AG04450 (cell line): Measurements from ENCODE around the gene TMEM132A. TPM values are rescaled to one million over a fixed set of nuclear protein-coding genes. Genes with fewer than 3 reads are reported as not detected.

Source experiments
- CTCF ChIA-PET: fragments of 300-600, 350-600 bp; formaldehyde crosslinking; extraction: SDS; loops from one replicate; lab custom pipeline; 2022; ENCODE audit warnings: antibody characterized with exemption, inconsistent platforms; lab: Charles Lee
- POLR2A ChIA-PET: fragments of 350-600 bp; formaldehyde crosslinking; extraction: SDS; loops from one replicate; lab custom pipeline; 2021; ENCODE audit warnings: antibody characterized with exemption, inconsistent platforms; lab: Yijun Ruan, JAX
- DNase-seq: peaks from one replicate; pipeline ENCODE4 v3.0.0-alpha.2; 2011; ENCODE audit warnings: low read depth, low spot score
- H3K27ac ChIP-seq: one replicate; pipeline ENCODE4 v1.5.1; 2012; ENCODE audit warnings: low read depth, low read length, control low read depth
- H3K27me3 ChIP-seq: one replicate; pipeline ENCODE4 v1.6.0; 2012; ENCODE audit warnings: low read length; ENCODE audit not compliant: control insufficient read depth, insufficient read depth
- H3K4me3 ChIP-seq: 2 replicates; pipeline ENCODE4 v1.5.1; 2011; ENCODE audit warnings: mild to moderate bottlenecking, low read depth, low read length, control low read depth
- H3K9me3 ChIP-seq: 2 replicates; pipeline ENCODE4 v1.5.1; 2012; ENCODE audit warnings: low read length; ENCODE audit not compliant: control insufficient read depth, insufficient read depth
- CTCF ChIP-seq: IDR thresholded peaks from 2 replicates; pipeline ENCODE4 v1.5.1; 2011; ENCODE audit warnings: low read depth, low read length, control low read depth, inconsistent platforms
- polyA minus RNA-seq: library from RNA; depleted of rRNA, polyadenylated mRNA; stranded (reverse); fragments of >200 nt; gene quantifications from 2 replicates; pipeline ENCODE4 v1.2.3, GENCODE V29; 2011; rRNA and poly(A)+ RNA removed
- polyA plus RNA-seq: library from polyadenylated mRNA; depleted of rRNA; stranded (reverse); fragments of >200 nt; gene quantifications from 2 replicates; pipeline ENCODE4 v1.2.3, GENCODE V29; 2011; rRNA removed

TMEM132A gene
- 25.9 and 36.0 TPM in 2 replicates for polyA plus RNA-seq
- 18.9 and 24.2 TPM in 2 replicates for polyA minus RNA-seq

DNA sequence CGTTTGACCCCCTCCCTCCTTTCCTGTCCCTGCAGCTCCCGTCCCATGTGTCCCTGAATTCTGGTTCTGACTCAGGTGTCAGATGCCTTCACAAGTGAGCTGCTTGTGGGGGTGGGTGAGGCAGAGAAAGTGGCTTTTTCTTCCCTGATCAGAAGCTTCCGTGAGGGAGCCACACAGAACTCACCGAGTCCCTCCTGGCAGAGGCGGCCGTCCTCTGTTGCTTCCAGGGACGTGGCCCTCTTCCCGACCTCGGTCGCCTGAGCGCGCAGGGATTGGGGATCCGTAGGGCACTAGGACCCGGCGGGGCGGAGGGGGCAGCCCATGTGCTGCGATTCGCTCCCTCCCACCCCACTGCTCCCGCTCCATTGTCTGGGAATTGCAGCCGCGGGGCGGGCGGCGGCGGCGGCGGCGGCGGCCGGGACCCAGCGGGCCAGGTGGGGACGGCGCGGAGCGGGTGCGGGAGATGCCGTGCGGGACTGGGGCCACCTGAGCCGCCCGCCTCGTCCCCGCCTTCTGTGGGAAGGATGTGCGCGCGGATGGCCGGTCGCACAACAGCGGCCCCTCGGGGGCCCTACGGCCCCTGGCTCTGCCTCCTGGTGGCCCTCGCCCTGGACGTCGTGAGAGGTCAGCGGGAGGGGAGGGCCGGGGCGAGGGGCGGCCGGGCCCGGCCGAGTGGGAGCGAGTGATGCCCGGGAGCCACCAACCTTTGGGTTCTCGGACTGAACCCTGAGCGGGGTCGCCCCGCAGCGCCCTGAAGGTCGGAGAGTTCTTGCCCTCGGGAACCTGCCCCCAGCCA is at the start of gene TMEM132A:
TMEM132A (plus strand) TSS at position 351 of the 796 bp plus-strand sequence; CDS start at position 525, 174 bp downstream.
- POLR2A ChIA-PET, result interaction anchor here (1.0 to 1.4 kb wide), 2 partner anchors 9 to 10 kb away, joined by 5 to 6 read pairs; partner anchors contain the start of gene TMEM109
- Histone ChIP-seq H3K27ac (peak within 1 kb of the TSS; percentile 52), H3K9me3 (no peaks in the 10 kb centered on the region; the same call in 1 of the 2 replicates), H3K27me3 (no peaks in the 10 kb centered on the region), H3K4me3 (peak within 1 kb of the TSS; percentile 79)
- no peak for DNase-seq
- TF ChIP-seq CTCF, result no peak
- CTCF ChIA-PET, result interaction anchor here (1.0 to 1.1 kb wide), 2 partner anchors 9 to 11 kb away, joined by 3 to 4 read pairs; partner anchors contain the start of gene TMEM109

DNA sequence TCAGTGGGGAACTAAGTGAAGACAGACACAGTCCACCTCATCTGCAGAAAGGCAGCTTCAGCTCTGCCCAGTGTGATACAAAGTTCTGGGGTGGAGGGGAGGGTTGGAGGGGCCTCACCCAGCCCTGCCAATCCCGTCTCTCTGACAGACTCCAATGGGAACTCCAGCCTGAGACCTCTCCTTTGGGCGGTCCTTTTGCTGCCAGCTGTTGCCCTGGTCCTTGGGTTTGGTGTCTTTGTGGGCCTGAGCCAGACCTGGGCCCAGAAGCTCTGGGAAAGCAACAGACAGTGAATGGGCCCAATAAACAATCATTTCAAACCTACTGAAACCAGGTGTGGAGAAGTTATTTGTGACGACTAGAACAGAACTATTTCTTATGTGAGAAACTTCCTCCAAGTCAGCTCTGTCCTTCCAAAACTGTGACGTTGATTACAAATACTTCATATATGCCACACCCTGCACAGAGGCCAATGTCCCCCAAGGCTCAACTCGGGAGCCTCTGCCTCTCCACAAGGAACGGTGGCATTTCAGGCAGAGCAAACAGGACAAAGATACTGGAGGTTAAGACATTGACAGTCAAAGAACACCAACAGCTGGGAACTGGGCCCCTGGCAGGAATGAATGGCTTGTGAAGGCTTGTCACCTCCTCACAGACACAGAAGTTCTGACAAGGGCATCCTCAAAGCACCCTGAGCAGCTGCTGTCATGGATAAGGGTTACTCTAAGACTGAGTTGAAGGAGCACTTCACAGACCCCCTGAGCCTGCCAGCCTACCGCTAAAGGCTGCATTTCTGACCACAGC is 48.7 kb upstream of the TMEM132A start:
- H3K27me3 ChIP-seq, result no peaks in the 10 kb centered on the region
- ChIA-PET POLR2A (no interaction called here), CTCF (interaction anchor here (1.4 to 1.8 kb wide), 2 partner anchors 24 to 45 kb away, joined by 7 to 10 read pairs; no protein-coding TSS in a partner anchor)
- H3K27ac ChIP-seq, result peak overlapping the region; percentile 11
- H3K9me3 ChIP-seq, result no peaks in the 10 kb centered on the region
- H3K4me3 ChIP-seq, result no peak overlapping the region
- no peak for TF ChIP-seq CTCF
- no peak for DNase-seq

DNA sequence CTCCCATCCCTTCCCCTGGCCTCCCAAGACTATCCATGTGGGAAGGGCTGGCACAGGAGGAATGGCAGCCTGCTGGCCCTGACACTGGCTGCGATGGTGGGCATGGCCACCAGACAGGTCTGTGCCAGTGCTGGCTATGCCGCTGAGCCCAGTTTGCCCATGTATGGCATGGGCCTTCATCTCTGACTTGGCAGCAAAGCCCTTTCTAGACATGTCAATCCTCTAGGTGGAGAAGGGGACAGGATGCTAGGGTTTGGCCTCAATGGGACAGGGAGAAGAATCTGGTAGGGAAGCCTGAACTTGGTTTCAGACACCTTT is 48.1 kb upstream of the TMEM132A start:
- H3K4me3 ChIP-seq, result no peak overlapping the region
- H3K27ac ChIP-seq, result no peak overlapping the region
- H3K27me3 ChIP-seq, result no peaks in the 10 kb centered on the region
- no peak for DNase-seq
- H3K9me3 ChIP-seq, result no peaks in the 10 kb centered on the region
- ChIA-PET POLR2A (no interaction called here), CTCF (no interaction called here)
- TF ChIP-seq CTCF, result no peak

DNA sequence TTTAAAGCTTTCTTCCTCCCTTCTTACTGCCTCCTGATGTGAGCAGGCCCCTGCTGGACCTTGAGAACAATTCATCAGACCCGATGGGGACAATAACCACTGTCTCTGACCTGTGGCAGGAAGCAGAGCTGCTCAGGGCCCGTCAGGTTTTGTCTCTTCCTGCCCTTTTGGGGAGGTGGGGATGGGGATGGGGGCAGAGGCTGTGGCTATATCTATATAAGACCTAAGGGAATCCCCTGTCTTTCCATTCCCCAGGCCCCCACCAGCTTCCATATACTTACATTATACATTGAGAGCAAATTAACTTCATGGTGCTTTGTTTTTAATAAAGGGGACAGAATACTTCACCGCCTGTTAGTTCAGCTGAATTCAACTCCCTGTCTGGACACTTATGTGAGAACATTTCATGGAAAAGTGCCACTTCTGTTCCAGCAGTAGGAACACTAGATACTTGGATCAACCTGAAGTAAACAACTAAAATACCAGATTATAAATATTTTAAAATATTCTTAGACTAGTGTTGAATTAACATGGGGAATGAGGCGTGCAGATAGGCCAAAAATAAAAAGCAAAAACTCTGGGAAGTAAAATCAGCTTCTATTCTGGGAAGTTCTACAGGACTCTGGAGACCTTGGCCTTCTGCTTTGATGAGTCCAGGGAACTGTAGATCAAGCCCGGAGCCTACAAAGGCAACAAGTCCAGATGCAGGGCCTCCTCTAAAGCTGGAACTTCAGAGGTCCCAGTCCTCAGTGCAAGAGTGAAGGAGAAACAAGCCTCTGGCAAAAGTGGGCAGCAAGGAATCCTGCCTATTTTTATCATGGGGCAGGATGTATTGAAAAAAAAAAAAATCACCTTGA is 45.8 kb upstream of the TMEM132A start:
- ChIA-PET CTCF (interaction anchor here (1.4 to 2.3 kb wide), 3 partner anchors 9 to 48 kb away, joined by 8 to 11 read pairs (median 10); no protein-coding TSS in a partner anchor), POLR2A (no interaction called here)
- Histone ChIP-seq H3K9me3 (no peaks in the 10 kb centered on the region), H3K4me3 (no peak overlapping the region), H3K27me3 (no peaks in the 10 kb centered on the region), H3K27ac (no peak overlapping the region)
- no peak for TF ChIP-seq CTCF
- DNase-seq, result no peak
